Measurements from ENCODE around the gene UNC13A.

DNA sequence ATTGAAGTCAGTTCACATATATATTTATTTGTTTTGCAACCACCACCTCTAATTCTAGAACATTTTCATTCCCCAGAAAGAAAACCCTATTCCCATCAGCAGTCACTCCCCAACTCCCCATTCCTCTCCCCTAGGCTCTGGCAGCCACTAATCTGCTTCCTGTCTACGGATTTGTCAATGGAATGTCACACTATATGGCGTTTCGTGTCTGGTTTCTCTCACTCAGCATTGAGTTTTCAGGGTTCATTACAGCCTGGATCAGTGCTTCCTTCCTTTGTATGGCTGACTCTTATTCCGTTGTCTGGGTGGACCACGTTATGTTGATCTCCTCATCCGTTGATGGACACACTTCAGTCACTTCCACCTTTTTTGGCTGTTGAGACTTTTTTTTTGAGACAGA, 123.4 kb downstream of the UNC13A start:
- TF ChIP-seq, protein P1, sequence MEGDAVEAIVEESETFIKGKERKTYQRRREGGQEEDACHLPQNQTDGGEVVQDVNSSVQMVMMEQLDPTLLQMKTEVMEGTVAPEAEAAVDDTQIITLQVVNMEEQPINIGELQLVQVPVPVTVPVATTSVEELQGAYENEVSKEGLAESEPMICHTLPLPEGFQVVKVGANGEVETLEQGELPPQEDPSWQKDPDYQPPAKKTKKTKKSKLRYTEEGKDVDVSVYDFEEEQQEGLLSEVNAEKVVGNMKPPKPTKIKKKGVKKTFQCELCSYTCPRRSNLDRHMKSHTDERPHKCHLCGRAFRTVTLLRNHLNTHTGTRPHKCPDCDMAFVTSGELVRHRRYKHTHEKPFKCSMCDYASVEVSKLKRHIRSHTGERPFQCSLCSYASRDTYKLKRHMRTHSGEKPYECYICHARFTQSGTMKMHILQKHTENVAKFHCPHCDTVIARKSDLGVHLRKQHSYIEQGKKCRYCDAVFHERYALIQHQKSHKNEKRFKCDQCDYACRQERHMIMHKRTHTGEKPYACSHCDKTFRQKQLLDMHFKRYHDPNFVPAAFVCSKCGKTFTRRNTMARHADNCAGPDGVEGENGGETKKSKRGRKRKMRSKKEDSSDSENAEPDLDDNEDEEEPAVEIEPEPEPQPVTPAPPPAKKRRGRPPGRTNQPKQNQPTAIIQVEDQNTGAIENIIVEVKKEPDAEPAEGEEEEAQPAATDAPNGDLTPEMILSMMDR (conservative IDR thresholded peaks at IDR 0.05 in 1 of 2, IDR thresholded peaks at IDR 0.05 in 1 of 2; ENCODE audit: low read depth in 1 of 2, low read length in 2 of 2), result no peak
- TF ChIP-seq EZH2 (IDR thresholded peaks at IDR 0.05; ENCODE audit: low read length, missing control alignments), result no peak

Data from fibroblast of lung (primary cell).